Measurements from ENCODE around the gene SLC46A2. TPM values are rescaled to one million over a fixed set of nuclear protein-coding genes. Genes with fewer than 3 reads are reported as not detected.

Gene SLC46A2
- total and polyA plus RNA-seq, 2 experiments from 2014 or later, result 0.11 TPM; not detected in 1

DNA sequence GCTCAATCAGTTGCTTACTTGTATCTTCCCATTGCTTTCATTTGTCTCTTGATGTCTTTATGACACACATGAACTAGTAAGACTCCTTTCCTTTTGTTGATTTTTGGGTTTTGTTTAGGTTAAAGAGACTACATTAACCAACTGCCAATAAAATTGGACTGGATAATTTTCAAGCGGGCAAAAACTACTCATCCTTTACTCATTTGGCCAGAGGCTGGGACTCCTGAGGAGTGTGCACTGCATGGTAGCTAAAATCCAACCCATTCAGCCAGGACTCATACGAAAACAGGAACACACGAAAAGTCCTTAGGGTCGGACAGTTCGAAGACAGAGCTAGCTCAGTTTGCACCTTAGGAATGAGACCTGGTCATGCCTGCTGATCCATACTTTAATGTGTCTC lies 6.0 kb downstream of the SLC46A2 start (continued):
- TF ChIP-seq, protein P1, sequence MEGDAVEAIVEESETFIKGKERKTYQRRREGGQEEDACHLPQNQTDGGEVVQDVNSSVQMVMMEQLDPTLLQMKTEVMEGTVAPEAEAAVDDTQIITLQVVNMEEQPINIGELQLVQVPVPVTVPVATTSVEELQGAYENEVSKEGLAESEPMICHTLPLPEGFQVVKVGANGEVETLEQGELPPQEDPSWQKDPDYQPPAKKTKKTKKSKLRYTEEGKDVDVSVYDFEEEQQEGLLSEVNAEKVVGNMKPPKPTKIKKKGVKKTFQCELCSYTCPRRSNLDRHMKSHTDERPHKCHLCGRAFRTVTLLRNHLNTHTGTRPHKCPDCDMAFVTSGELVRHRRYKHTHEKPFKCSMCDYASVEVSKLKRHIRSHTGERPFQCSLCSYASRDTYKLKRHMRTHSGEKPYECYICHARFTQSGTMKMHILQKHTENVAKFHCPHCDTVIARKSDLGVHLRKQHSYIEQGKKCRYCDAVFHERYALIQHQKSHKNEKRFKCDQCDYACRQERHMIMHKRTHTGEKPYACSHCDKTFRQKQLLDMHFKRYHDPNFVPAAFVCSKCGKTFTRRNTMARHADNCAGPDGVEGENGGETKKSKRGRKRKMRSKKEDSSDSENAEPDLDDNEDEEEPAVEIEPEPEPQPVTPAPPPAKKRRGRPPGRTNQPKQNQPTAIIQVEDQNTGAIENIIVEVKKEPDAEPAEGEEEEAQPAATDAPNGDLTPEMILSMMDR (conservative IDR thresholded peaks at IDR 0.05; ENCODE audit: low read depth in 2 of 2), result no peak
- TF ChIP-seq EZH2phosphoT487 (IDR thresholded peaks at IDR 0.05; ENCODE audit: unreplicated experiment) (no peak), ZNF114 (CRISPR knock-in tag; IDR thresholded peaks at IDR 0.05) (no peak)
- TF ChIP-seq, protein P2, sequence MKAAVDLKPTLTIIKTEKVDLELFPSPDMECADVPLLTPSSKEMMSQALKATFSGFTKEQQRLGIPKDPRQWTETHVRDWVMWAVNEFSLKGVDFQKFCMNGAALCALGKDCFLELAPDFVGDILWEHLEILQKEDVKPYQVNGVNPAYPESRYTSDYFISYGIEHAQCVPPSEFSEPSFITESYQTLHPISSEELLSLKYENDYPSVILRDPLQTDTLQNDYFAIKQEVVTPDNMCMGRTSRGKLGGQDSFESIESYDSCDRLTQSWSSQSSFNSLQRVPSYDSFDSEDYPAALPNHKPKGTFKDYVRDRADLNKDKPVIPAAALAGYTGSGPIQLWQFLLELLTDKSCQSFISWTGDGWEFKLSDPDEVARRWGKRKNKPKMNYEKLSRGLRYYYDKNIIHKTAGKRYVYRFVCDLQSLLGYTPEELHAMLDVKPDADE (IDR thresholded peaks at IDR 0.05), result no peak

DNA sequence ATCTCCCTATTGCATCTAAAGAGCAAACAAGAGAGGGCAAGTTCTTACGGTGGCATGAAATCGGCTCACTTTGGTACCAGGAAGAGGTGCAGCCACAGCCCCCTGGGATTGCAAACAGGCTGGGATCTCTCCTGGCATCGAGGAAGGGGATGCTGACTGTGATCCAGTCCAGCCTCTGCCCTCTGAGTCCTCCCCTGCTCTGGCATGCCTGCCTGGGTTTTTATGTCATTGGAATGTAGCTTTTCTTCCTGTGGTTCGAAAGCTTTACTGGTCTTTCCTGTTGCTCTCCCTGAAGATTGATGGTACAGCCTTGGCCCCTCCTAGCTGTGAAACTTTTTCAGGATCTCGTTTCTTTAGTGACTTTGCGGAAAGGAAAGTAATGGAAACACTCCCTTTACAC lies 6.6 kb downstream of the SLC46A2 start:
- H3K36me3 ChIP-seq (ENCODE audit: insufficient read depth), result no peaks in the 10 kb centered on the region
- peaks cover 2% of the 10 kb centered on the region; the same call in 1 of the 2 replicates for H3K27me3 ChIP-seq (ENCODE audit: insufficient read depth)
- no peaks in the 10 kb centered on the region for H3K4me1 ChIP-seq (ENCODE audit: insufficient read depth)
- H2AFZ ChIP-seq, result no peak overlapping the region
- H3K4me3 Mint-ChIP-seq, result no peak overlapping the region
- H3K27ac Mint-ChIP-seq, result no peak overlapping the region; the same call in 1 of the 2 replicates
- H3K27me3 Mint-ChIP-seq (ENCODE audit: insufficient read depth, low read depth, poor library complexity), result peaks cover 4% of the 10 kb centered on the region
- H3K27ac ChIP-seq (ENCODE audit: low read depth), result no peak overlapping the region
- no peaks in the 10 kb centered on the region for H4K20me1 ChIP-seq (replicated peaks; ENCODE audit: insufficient read depth)
- no peak overlapping the region for H3K4me2 ChIP-seq
- H3K36me3 Mint-ChIP-seq (ENCODE audit: low read depth), result no peaks in the 10 kb centered on the region
- no peaks in the 10 kb centered on the region for H3K9me2 ChIP-seq (ENCODE audit: insufficient read depth)
- no peaks in the 10 kb centered on the region for H3K9me3 Mint-ChIP-seq
- ATAC-seq (peak; percentile 20; the same call in 1 of the 3 replicates), DNase-seq (ENCODE audit: low spot score) (peak; percentile 52)
- peaks cover 5% of the 10 kb centered on the region; the same call in 1 of the 3 replicates for H3K4me1 Mint-ChIP-seq
- H3K79me2 ChIP-seq (replicated peaks; ENCODE audit: insufficient read depth), result no peaks in the 10 kb centered on the region
- H3K4me3 ChIP-seq, result no peak overlapping the region
- no peaks in the 10 kb centered on the region for H3F3A ChIP-seq (replicated peaks; ENCODE audit: low read depth)
- TF ChIP-seq EZH2 (IDR thresholded peaks at IDR 0.05; ENCODE audit: low read depth, unreplicated experiment), result no peak
- TF ChIP-seq CREB1 (CRISPR knock-in tag; IDR thresholded peaks at IDR 0.05; ENCODE audit: low read depth), result no peak
- TF ChIP-seq JUNB (IDR thresholded peaks at IDR 0.05; ENCODE audit: unreplicated experiment), result no peak
- no peak for TF ChIP-seq NANOG (IDR thresholded peaks at IDR 0.05; ENCODE audit: borderline replicate concordance)
- no peak for TF ChIP-seq EZH2phosphoT487 (IDR thresholded peaks at IDR 0.05; ENCODE audit: unreplicated experiment)
- TF ChIP-seq, protein P3, sequence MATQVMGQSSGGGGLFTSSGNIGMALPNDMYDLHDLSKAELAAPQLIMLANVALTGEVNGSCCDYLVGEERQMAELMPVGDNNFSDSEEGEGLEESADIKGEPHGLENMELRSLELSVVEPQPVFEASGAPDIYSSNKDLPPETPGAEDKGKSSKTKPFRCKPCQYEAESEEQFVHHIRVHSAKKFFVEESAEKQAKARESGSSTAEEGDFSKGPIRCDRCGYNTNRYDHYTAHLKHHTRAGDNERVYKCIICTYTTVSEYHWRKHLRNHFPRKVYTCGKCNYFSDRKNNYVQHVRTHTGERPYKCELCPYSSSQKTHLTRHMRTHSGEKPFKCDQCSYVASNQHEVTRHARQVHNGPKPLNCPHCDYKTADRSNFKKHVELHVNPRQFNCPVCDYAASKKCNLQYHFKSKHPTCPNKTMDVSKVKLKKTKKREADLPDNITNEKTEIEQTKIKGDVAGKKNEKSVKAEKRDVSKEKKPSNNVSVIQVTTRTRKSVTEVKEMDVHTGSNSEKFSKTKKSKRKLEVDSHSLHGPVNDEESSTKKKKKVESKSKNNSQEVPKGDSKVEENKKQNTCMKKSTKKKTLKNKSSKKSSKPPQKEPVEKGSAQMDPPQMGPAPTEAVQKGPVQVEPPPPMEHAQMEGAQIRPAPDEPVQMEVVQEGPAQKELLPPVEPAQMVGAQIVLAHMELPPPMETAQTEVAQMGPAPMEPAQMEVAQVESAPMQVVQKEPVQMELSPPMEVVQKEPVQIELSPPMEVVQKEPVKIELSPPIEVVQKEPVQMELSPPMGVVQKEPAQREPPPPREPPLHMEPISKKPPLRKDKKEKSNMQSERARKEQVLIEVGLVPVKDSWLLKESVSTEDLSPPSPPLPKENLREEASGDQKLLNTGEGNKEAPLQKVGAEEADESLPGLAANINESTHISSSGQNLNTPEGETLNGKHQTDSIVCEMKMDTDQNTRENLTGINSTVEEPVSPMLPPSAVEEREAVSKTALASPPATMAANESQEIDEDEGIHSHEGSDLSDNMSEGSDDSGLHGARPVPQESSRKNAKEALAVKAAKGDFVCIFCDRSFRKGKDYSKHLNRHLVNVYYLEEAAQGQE (IDR thresholded peaks at IDR 0.05; ENCODE audit: unreplicated experiment), result no peak
- TF ChIP-seq, protein P4, sequence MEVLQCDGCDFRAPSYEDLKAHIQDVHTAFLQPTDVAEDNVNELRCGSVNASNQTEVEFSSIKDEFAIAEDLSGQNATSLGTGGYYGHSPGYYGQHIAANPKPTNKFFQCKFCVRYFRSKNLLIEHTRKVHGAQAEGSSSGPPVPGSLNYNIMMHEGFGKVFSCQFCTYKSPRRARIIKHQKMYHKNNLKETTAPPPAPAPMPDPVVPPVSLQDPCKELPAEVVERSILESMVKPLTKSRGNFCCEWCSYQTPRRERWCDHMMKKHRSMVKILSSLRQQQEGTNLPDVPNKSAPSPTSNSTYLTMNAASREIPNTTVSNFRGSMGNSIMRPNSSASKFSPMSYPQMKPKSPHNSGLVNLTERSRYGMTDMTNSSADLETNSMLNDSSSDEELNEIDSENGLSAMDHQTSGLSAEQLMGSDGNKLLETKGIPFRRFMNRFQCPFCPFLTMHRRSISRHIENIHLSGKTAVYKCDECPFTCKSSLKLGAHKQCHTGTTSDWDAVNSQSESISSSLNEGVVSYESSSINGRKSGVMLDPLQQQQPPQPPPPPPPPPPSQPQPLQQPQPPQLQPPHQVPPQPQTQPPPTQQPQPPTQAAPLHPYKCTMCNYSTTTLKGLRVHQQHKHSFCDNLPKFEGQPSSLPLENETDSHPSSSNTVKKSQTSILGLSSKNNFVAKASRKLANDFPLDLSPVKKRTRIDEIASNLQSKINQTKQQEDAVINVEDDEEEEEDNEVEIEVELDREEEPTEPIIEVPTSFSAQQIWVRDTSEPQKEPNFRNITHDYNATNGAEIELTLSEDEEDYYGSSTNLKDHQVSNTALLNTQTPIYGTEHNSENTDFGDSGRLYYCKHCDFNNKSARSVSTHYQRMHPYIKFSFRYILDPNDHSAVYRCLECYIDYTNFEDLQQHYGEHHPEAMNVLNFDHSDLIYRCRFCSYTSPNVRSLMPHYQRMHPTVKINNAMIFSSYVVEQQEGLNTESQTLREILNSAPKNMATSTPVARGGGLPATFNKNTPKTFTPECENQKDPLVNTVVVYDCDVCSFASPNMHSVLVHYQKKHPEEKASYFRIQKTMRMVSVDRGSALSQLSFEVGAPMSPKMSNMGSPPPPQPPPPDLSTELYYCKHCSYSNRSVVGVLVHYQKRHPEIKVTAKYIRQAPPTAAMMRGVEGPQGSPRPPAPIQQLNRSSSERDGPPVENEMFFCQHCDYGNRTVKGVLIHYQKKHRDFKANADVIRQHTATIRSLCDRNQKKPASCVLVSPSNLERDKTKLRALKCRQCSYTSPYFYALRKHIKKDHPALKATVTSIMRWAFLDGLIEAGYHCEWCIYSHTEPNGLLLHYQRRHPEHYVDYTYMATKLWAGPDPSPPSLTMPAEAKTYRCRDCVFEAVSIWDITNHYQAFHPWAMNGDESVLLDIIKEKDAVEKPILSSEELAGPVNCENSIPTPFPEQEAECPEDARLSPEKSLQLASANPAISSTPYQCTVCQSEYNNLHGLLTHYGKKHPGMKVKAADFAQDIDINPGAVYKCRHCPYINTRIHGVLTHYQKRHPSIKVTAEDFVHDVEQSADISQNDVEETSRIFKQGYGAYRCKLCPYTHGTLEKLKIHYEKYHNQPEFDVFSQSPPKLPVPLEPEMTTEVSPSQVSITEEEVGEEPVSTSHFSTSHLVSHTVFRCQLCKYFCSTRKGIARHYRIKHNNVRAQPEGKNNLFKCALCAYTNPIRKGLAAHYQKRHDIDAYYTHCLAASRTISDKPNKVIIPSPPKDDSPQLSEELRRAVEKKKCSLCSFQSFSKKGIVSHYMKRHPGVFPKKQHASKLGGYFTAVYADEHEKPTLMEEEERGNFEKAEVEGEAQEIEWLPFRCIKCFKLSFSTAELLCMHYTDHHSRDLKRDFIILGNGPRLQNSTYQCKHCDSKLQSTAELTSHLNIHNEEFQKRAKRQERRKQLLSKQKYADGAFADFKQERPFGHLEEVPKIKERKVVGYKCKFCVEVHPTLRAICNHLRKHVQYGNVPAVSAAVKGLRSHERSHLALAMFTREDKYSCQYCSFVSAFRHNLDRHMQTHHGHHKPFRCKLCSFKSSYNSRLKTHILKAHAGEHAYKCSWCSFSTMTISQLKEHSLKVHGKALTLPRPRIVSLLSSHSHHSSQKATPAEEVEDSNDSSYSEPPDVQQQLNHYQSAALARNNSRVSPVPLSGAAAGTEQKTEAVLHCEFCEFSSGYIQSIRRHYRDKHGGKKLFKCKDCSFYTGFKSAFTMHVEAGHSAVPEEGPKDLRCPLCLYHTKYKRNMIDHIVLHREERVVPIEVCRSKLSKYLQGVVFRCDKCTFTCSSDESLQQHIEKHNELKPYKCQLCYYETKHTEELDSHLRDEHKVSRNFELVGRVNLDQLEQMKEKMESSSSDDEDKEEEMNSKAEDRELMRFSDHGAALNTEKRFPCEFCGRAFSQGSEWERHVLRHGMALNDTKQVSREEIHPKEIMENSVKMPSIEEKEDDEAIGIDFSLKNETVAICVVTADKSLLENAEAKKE (CRISPR knock-in tag; IDR thresholded peaks at IDR 0.05), result no peak
- TF ChIP-seq, protein P2 (IDR thresholded peaks at IDR 0.05), result no peak
